Activated B cell treated with CpG ODN at 0.5 μM for 24 hours (primary cell): Measurements from ENCODE around the gene BACE1. TPM values are rescaled to one million over a fixed set of nuclear protein-coding genes. Genes with fewer than 3 reads are reported as not detected.
"Not testable (repeated sequence)": the region's sequence is repeated elsewhere in the genome, so short reads cannot be mapped to it uniquely, and the experiment has no call there.

Experiments
- ATAC-seq: fragments of 200-7000 bp; cut with Tn5 transposase; one replicate; pipeline ENCODE4 v1.10.0; 2021; ENCODE audit warnings: low read depth, mild to moderate bottlenecking, moderate library complexity
- CTCF ChIA-PET: fragments of 350-600 bp; sonication (Branson Sonifier 250); formaldehyde crosslinking; loops from one replicate; lab custom pipeline; 2021; ENCODE audit warnings: antibody characterized with exemption; lab: Charles Lee
- POLR2A ChIA-PET: fragments of 350-600 bp; sonication (Branson Sonifier 250); formaldehyde crosslinking; loops from one replicate; lab custom pipeline; 2021; ENCODE audit warnings: antibody characterized with exemption; lab: Charles Lee
- DNase-seq: peaks from one replicate; pipeline ENCODE4 v3.0.0; 2022
- H3K27ac Mint-ChIP-seq: one replicate; pipeline ENCODE4 v1.8.0; 2020; ENCODE audit warnings: mixed read lengths
- H3K27me3 Mint-ChIP-seq: one replicate; pipeline ENCODE4 v1.8.0; 2021; ENCODE audit warnings: mixed read lengths
- H3K36me3 Mint-ChIP-seq: one replicate; pipeline ENCODE4 v1.8.0; 2021; ENCODE audit warnings: low read depth, mixed read lengths
- H3K4me1 Mint-ChIP-seq: one replicate; pipeline ENCODE4 v1.8.0; 2021; ENCODE audit warnings: mixed read lengths
- H3K4me3 Mint-ChIP-seq: one replicate; pipeline ENCODE4 v1.8.0; 2020; ENCODE audit warnings: mild to moderate bottlenecking, mixed read lengths
- H3K9me3 Mint-ChIP-seq: one replicate; pipeline ENCODE4 v1.8.0; 2020; ENCODE audit warnings: mixed read lengths
- intact Hi-C: fragments of 100-400 bp; cut with micrococcal nuclease; formaldehyde crosslinking; loops from one replicate; pipeline ENCODE4 v1.15.1; 2024
- total RNA-seq: library from RNA; stranded (reverse); gene quantifications from 2 replicates; pipeline ENCODE4 v1.2.3, GENCODE V29; 2022
- TF ChIP-seq, protein P1 (sequence below): fragments of 200-600 bp; IDR thresholded peaks from one replicate; pipeline ENCODE4 v1.8.0; 2022; ENCODE audit warnings: antibody characterized with exemption, mild to moderate bottlenecking

The BACE1 gene
- total RNA-seq, 1 donor from 2014 or later, result not detected

DNA sequence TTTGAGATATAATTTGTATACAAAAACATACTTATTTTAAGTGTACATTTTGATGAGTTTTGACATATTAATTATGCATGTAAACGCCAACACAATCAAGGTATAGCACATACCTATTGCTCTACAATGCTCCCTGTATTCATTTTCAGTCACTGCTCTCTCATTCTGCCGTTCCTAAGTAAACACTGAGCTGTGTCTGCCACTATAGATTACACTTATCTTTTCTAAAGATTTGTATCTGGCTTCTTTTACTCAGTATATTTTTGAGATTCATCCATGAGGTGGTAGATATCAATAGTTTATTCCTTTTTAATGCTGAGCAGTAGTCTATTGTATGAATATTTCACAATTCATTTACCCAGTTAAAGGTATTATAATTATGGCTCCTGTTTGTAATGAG is 50.3 kb downstream of the BACE1 start:
- Mint-ChIP-seq H3K9me3 (no peaks in the 10 kb centered on the region), H3K27ac (no peak overlapping the region), H3K4me1 (no peaks in the 10 kb centered on the region), H3K4me3 (no peak overlapping the region), H3K27me3 (no peaks in the 10 kb centered on the region), H3K36me3 (peaks cover 38% of the 10 kb centered on the region)
- DNase-seq, result no peak
- intact Hi-C loops, result no loop called here
- ATAC-seq, result no peak
- CTCF ChIA-PET, result no interaction called here
- TF ChIP-seq, protein P1, sequence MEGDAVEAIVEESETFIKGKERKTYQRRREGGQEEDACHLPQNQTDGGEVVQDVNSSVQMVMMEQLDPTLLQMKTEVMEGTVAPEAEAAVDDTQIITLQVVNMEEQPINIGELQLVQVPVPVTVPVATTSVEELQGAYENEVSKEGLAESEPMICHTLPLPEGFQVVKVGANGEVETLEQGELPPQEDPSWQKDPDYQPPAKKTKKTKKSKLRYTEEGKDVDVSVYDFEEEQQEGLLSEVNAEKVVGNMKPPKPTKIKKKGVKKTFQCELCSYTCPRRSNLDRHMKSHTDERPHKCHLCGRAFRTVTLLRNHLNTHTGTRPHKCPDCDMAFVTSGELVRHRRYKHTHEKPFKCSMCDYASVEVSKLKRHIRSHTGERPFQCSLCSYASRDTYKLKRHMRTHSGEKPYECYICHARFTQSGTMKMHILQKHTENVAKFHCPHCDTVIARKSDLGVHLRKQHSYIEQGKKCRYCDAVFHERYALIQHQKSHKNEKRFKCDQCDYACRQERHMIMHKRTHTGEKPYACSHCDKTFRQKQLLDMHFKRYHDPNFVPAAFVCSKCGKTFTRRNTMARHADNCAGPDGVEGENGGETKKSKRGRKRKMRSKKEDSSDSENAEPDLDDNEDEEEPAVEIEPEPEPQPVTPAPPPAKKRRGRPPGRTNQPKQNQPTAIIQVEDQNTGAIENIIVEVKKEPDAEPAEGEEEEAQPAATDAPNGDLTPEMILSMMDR, result no peak
- POLR2A ChIA-PET, result no interaction called here

DNA sequence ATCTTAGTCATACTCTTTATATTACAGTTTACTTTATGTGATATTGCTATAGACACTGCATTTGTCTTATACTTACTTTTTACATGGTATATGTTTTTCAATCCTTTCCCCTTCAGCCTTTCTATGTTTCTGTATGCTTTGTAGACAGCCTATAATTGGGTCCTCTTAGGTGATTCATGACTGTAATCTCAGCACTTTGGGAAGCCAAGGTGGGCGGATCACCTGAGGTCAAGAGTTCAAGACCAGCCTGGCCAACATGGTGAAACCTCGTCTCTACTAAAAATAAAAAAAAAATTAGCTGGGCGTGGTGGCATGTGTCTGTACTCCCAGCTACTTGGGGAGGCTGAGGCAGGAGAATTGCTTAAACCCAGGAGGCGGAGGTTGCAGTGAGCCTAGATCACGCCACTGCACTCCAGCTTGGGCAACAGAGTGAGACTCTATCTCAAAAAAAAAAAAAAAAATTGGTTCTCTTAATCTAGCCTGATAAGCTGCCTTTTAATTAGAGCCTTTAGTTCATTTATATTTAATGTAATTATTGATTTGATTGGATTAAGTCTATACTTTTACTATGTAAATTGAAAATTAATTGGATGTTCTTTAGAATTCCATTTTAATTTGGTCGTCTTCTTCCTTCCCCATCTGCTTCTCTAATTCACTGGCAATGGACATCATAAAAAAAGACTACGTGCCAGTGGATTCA is 51.3 kb downstream of the BACE1 start:
- H3K4me1 Mint-ChIP-seq, POLR2A ChIA-PET, H3K4me3 Mint-ChIP-seq, ATAC-seq, H3K9me3 Mint-ChIP-seq, H3K27ac Mint-ChIP-seq, CTCF ChIA-PET, DNase-seq, H3K27me3 Mint-ChIP-seq, intact Hi-C loops: not testable (repeated sequence)
- peaks cover 41% of the 10 kb centered on the region for H3K36me3 Mint-ChIP-seq

DNA sequence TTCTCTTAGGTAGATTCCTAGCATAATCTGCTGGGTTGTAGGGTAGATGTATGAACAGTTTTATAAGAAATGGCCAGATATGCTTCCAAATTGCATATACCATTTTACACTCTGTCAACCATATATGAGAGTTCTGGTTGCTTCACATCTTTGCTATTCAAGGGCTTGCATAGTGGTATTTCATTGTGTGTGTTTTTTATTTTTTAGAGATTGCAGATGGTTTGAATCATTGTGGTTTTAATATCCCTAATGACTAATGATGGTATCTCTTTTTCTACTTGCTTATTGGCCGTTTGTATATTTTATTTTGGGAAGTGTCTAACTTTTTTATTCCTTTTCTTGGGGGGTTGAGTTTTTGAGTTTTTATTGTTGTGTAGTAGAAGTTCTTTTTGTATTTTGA is 56.6 kb downstream of the BACE1 start:
- Mint-ChIP-seq H3K4me3 (no peak overlapping the region), H3K36me3 (peaks cover 44% of the 10 kb centered on the region), H3K27ac (no peak overlapping the region), H3K4me1 (no peaks in the 10 kb centered on the region), H3K9me3 (no peaks in the 10 kb centered on the region), H3K27me3 (no peaks in the 10 kb centered on the region)
- ATAC-seq (no peak), DNase-seq (no peak)
- POLR2A ChIA-PET, result no interaction called here
- TF ChIP-seq, protein P1, result no peak
- CTCF ChIA-PET, result no interaction called here
- intact Hi-C loops, result no loop called here

DNA sequence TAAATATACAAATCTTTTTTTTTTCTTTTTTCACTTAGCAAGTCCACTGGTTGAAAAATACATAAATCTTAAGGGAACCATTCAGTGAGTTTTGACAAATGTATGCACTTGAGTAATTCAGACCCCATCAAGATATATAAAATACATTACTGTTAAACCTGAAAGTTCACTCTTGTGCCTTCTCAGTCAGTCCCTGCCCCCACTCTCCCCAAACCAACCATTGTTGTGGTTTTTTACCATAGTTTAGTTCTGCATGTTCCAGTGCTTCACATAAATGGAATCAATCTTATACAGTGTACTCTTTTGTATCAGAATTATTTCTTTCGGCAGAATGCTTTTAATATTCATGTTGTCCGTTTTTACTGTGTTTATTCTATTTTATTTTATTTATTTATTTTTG is 57.5 kb downstream of the BACE1 start:
- DNase-seq, result no peak
- Mint-ChIP-seq H3K36me3 (peaks cover 51% of the 10 kb centered on the region), H3K4me3 (no peak overlapping the region), H3K27me3 (no peaks in the 10 kb centered on the region), H3K27ac (no peak overlapping the region), H3K9me3 (no peaks in the 10 kb centered on the region), H3K4me1 (no peaks in the 10 kb centered on the region)
- TF ChIP-seq, protein P1, result no peak
- POLR2A ChIA-PET, result no interaction called here
- CTCF ChIA-PET, result no interaction called here
- no peak for ATAC-seq
- intact Hi-C loops, result no loop called here

DNA sequence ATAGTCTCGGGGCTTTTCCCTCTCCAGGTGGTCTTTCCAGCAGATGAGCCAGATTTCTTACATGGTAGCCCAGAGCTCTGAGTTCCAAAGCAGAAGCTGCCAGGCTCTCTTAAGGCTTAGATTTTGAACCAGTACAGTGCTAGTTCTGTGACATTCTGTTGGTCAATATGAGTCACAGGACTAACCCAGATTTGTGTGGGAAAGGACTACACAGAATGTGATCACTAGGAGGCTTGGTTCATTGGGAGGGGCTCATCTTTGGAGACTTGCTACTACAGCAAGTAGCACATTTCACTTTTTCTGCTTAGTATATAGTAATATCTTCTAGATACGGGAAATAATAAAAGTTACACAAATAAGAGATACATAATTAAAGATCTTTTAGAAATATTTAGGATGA is 59.5 kb downstream of the BACE1 start:
- peaks cover 48% of the 10 kb centered on the region for H3K36me3 Mint-ChIP-seq
- ChIA-PET CTCF (no interaction called here), POLR2A (no interaction called here)
- TF ChIP-seq, protein P1, result no peak
- no peak overlapping the region for H3K4me3 Mint-ChIP-seq
- no peaks in the 10 kb centered on the region for H3K27me3 Mint-ChIP-seq
- ATAC-seq, result no peak
- no peak for DNase-seq
- H3K4me1 Mint-ChIP-seq, result no peaks in the 10 kb centered on the region
- H3K27ac Mint-ChIP-seq, result no peak overlapping the region
- H3K9me3 Mint-ChIP-seq, result no peaks in the 10 kb centered on the region
- intact Hi-C loops, result no loop called here

DNA sequence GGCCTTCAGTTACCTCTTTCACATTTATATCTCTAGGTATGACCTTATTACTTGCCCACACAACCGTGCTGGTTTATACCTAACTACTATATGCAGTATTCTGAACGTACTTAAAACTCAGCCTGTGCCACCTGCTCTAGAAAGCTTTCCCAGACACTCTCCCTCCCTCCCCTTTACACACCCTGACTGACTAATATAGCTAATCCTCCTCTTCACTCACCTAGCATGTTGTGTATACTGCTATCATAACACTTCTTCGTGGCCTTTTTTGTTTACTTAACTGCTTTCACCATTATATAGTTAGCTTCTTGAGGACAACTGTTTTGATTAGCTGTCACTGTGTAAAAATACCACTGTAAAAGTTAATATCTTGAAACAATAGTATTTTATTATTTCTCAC is 60.1 kb downstream of the BACE1 start:
- Mint-ChIP-seq H3K27me3 (no peaks in the 10 kb centered on the region), H3K9me3 (no peaks in the 10 kb centered on the region), H3K27ac (no peak overlapping the region), H3K4me1 (no peaks in the 10 kb centered on the region), H3K4me3 (no peak overlapping the region), H3K36me3 (peaks cover 48% of the 10 kb centered on the region)
- intact Hi-C loops, result no loop called here
- TF ChIP-seq, protein P1, result no peak
- no peak for ATAC-seq
- CTCF ChIA-PET, result no interaction called here
- no peak for DNase-seq
- POLR2A ChIA-PET, result no interaction called here
